ENCODE results near the gene TPM2.

The TPM2 gene

DNA sequence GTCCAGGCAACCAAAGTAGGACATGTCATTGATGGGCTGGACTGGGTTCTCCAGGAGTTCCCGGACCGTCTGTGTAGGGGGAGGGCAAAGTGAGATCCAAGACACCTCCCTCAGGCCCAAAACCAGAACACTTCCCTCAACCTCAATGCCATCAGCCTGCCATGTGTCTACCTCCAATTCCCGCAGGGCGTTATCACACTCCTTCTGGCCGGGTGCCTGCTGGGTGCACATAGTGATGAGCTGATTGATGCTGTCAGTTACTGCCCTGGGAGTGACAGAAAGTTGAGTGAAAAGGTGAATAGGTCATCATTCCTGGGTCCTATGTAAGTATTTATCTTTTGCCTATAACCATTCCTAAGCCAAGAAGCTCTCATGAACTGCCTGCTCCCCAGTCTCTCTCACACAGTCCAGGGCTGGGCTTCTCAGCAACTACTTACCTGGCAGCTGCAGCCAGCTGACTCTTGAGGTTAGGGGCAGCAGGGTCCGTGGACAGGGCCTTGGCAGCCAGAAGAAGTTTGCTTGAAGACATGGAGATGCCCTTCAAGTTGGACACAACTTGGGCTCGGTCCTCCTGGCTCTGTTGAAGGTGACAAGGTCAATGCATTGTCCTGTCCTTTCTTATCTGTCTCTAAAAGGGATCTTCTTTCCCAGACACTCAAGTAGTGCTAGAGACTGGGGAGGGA lies 21.2 kb upstream of the TPM2 start:
- peak overlapping the region; percentile 29 for H3K27ac Mint-ChIP-seq
- H3K9me3 Mint-ChIP-seq = no peaks in the 10 kb centered on the region
- peaks cover 85% of the 10 kb centered on the region for H3K36me3 Mint-ChIP-seq
- H3K27me3 Mint-ChIP-seq = no peaks in the 10 kb centered on the region
- H3K4me1 Mint-ChIP-seq = peaks cover 6% of the 10 kb centered on the region
- H3K4me3 Mint-ChIP-seq = no peak overlapping the region
- ATAC-seq = no peak

DNA sequence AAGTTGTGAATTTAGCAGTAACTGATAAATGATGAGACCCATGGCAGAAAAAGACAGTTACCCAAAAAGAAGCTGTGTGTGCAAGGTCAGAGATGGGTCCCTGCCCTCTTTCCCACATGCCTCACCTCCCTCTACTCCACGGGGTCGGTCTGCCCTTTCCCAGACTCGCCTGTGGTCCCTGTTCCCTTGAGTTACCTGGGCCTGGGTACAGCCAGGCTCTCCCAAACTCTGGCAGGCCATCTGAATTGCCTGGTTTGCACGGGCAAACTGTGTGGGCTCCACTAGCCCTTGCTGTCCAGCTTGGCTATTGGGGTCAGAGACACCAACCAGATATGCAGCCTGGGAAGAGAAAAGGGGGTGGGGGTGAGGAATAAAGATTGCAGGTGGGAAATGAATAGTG lies 18.4 kb upstream of the TPM2 start:
- peaks cover 6% of the 10 kb centered on the region for H3K4me1 Mint-ChIP-seq
- no peak for ATAC-seq
- no peaks in the 10 kb centered on the region for H3K27me3 Mint-ChIP-seq
- H3K36me3 Mint-ChIP-seq = peaks cover 70% of the 10 kb centered on the region
- H3K4me3 Mint-ChIP-seq = no peak overlapping the region
- H3K9me3 Mint-ChIP-seq = no peaks in the 10 kb centered on the region
- H3K27ac Mint-ChIP-seq = peak overlapping the region; percentile 19

DNA sequence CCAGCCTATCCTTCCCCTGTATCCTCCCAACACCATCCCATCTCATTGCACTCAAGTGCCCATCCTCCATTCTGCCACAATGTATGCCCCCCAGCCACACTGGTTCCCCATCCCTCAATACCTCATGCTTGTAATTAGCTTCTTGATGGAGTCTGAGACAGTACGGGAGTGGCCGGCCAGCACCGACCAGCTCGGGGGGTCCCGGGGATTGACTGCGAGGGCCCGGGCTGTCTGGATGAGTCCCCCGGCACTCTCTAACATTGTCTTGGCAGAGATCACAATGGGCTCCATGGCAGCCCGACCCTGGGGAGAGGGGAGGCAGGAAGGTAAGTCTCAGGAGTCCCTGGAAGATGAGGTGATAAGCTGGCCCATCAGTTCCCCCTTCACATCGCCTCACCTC lies 17.2 kb upstream of the TPM2 start:
- Mint-ChIP-seq H3K4me1 (peaks cover 6% of the 10 kb centered on the region), H3K4me3 (no peak overlapping the region), H3K27ac (peak overlapping the region; percentile 19), H3K9me3 (no peaks in the 10 kb centered on the region), H3K27me3 (no peaks in the 10 kb centered on the region), H3K36me3 (peaks cover 61% of the 10 kb centered on the region)
- no peak for ATAC-seq

DNA sequence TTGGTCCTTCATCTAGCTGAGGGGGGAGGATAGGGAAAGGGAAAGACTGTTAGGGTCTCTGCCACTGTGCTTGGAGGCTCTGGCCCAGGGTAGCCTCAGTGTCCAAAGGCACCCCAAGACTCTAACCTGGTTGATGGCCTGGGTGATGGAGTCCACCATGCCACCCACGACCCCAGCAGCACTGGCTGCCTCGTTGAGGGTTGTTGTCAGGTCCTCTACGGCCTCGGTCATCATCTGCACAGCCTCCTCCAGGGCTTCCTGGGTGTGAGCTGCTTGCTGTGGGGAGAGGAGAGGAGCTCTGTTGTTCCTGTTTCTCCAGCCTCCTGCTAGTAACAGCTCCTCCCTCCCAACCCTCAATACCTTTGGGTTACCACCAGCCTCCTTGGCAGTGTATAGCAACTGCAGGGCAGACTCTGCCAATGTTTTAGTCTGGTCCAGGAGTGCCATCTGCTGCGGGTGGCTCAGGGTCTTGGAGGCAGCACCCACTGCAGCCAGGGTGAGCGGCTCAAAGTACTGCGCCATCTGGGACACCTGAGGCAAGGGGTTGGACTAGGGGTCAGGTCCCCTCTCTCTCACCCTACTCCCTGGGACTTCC lies 16.2 kb upstream of the TPM2 start:
- peaks cover 51% of the 10 kb centered on the region for H3K36me3 Mint-ChIP-seq
- no peak overlapping the region for H3K4me3 Mint-ChIP-seq
- H3K27me3 Mint-ChIP-seq = no peaks in the 10 kb centered on the region
- H3K4me1 Mint-ChIP-seq = no peaks in the 10 kb centered on the region
- no peak for ATAC-seq
- H3K27ac Mint-ChIP-seq = no peak overlapping the region
- no peaks in the 10 kb centered on the region for H3K9me3 Mint-ChIP-seq

DNA sequence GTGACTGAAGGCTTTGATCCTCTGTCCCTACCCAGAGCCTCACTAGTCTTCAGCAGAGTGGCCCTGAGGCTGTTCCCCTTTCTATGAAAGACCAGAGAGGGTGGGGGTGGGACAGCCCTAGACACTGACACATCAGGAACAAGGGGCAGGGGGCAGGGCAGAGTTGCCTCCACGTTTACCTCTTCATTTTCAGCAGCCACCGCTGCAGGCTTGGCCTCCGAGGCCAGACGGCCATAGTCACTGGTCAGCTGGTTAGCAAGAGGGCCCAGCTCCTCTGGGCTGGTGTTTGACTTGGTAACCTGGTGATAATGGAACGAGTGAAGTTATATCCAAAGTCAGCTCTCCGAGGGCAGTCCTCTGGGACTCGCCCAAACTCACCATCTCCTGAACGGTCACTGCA lies 15.6 kb upstream of the TPM2 start:
- no peak overlapping the region for H3K27ac Mint-ChIP-seq
- H3K9me3 Mint-ChIP-seq = no peaks in the 10 kb centered on the region
- no peak for ATAC-seq
- peaks cover 45% of the 10 kb centered on the region for H3K36me3 Mint-ChIP-seq
- H3K4me3 Mint-ChIP-seq = no peak overlapping the region
- H3K27me3 Mint-ChIP-seq = no peaks in the 10 kb centered on the region
- H3K4me1 Mint-ChIP-seq = no peaks in the 10 kb centered on the region

DNA sequence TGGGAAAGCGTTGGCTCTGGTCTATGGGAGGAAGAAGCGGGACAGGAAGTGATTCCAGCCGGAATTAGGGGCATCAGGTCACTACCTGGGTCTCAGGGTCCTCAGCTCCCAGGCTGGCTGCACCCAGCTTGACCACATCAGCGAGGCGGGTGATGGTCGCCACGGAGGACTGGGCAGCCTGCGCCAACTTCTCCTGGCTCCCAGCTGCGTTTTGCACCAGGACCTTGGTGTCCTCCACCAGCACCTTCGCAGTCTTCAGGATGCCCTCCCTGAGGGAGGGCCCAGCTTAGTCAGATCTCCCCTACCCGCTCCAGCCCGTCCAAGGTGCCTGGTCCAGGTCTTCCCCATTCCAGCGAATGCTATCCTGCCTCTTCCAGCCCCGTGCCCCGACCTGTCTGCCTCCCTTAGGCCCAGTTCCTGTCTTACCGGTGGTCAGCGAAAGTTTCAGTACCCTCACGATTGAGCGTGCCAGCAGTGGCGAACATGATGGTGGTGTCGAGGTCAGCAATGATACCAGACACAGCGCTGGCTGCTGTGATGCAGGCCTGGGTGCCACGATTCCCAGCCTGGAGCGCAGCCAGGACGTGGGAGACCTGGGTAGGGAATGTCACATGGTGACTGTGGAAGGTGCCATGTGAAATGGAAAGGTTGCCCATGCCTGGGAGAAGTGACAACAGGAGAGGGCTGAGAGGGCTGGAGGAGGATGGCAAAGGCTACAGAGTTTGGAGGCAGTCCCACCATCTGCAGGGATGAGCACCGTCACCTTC lies 14.4 kb upstream of the TPM2 start:
- H3K4me3 Mint-ChIP-seq = no peak overlapping the region
- H3K27me3 Mint-ChIP-seq = no peaks in the 10 kb centered on the region
- peak overlapping the region; percentile 18 for H3K27ac Mint-ChIP-seq
- ATAC-seq = no peak
- peaks cover 40% of the 10 kb centered on the region for H3K36me3 Mint-ChIP-seq
- H3K9me3 Mint-ChIP-seq = no peaks in the 10 kb centered on the region
- H3K4me1 Mint-ChIP-seq = no peaks in the 10 kb centered on the region

DNA sequence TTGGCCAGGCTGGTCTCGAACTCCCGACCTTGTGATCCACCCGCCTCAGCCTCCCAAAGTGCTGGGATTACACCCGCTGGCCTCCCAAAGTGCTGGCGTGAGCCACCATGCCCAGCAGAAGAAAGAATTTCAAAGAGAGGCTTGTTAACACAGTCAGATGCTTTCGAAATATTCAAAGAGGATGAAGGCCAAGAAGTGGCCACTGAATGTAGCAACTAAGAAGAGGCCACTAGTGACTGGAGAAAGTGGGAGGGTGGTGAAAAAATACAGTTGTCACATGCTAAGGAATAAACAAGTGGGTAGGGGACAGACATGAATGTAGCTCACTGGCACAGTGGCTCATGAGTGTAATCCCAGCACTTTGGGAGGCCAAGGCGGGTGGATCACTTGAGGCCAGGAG lies 13.0 kb upstream of the TPM2 start:
- no peaks in the 10 kb centered on the region for H3K27me3 Mint-ChIP-seq
- H3K27ac Mint-ChIP-seq = no peak overlapping the region

DNA sequence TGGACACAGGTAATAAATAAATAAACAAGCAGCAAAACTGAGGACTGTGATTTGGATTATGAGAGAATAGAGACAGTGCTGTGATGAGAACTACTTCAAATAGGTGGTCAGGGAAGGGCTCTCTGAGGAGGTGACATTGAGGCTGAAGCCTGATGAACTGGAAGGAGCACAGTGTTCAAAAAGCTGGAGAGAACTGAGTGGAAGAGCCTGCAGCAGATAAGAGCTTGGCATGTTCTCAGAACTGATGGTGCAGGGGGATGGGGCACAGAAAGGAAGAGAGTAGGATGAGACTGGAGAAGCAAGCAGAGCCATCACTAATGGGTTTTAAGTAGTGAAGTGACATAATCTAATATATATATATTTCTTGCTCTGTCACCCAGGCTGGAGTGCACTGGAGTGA lies 11.2 kb upstream of the TPM2 start:
- H3K9me3 Mint-ChIP-seq = no peaks in the 10 kb centered on the region
- H3K27me3 Mint-ChIP-seq = no peaks in the 10 kb centered on the region
- no peak overlapping the region for H3K4me3 Mint-ChIP-seq
- no peak overlapping the region for H3K27ac Mint-ChIP-seq
- peaks cover 11% of the 10 kb centered on the region for H3K4me1 Mint-ChIP-seq
- peaks cover 31% of the 10 kb centered on the region for H3K36me3 Mint-ChIP-seq
- ATAC-seq = no peak

More for the DNA sequence above, 13.0 kb upstream of the TPM2 start:
- H3K9me3 Mint-ChIP-seq = no peaks in the 10 kb centered on the region
- no peaks in the 10 kb centered on the region for H3K4me1 Mint-ChIP-seq
- H3K4me3 Mint-ChIP-seq = no peak overlapping the region
- peaks cover 30% of the 10 kb centered on the region for H3K36me3 Mint-ChIP-seq
- ATAC-seq = no peak

DNA sequence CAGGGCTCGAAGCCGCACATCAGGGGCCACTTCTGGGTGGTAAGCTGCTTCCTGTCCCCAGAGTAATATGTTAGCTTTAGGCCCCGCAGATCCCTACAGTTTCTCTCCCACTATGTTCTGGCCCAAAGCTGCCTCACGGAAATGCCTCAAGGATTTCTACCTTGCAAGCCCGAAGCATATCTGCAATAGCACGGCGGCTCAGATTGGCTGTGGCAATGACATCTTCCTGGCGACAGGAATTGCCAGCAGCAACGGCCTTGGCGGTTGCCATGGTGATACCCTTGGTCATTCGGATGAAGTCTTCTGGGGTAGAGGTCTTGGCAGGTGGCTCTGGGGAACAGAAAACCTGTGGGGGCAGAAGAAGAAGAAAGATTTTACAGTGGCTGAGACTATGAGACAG lies 10.3 kb upstream of the TPM2 start:
- no peak overlapping the region for H3K27ac Mint-ChIP-seq
- no peaks in the 10 kb centered on the region for H3K27me3 Mint-ChIP-seq
- H3K4me3 Mint-ChIP-seq = no peak overlapping the region
- ATAC-seq = no peak
- H3K36me3 Mint-ChIP-seq = peaks cover 31% of the 10 kb centered on the region
- peaks cover 11% of the 10 kb centered on the region for H3K4me1 Mint-ChIP-seq
- no peaks in the 10 kb centered on the region for H3K9me3 Mint-ChIP-seq

DNA sequence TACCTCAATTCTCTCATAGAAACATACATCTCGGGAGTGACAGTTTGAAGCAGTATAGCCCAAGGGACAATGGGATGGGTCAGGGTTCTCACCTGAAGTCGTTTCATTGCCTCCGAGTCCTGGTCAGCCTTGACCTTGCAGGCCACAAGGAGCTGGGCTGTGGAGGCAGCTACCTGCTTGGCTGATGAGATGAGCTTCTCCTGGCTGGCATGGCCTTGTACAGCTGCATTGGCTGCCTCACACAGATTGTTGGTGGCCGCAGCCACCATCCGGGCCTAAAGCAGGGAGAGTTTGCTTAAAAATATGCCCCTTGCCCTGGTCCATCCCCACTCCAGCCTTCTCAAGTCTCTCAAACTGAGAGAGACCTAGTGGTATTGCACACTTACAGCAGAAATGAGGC lies 8.5 kb upstream of the TPM2 start:
- Mint-ChIP-seq H3K36me3 (peaks cover 18% of the 10 kb centered on the region), H3K27ac (no peak overlapping the region), H3K9me3 (no peaks in the 10 kb centered on the region), H3K4me1 (peaks cover 11% of the 10 kb centered on the region), H3K4me3 (no peak overlapping the region), H3K27me3 (no peaks in the 10 kb centered on the region)
- no peak for ATAC-seq

DNA sequence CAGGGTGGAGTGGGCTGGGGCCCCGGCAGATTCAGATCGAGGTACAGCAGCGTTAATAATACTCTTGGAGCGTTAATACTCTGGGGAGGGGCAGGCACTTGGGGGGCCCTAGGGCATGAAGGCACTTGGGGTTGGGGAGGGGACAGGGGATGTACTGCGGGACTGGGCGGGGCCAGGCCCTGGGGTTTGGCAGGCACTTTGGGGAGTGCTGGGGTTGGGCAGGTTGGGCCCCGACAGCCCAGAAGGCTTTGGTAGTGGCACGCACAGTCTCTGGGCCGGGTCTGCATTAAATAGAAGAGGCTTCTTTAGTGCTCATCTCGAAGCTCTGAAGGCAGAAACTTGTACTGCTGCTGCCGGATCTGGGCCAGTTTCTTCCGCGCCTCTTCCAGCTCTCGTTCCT lies 7.8 kb upstream of the TPM2 start:
- Mint-ChIP-seq H3K27ac (peak overlapping the region; percentile 42), H3K27me3 (no peaks in the 10 kb centered on the region), H3K36me3 (peaks cover 18% of the 10 kb centered on the region), H3K4me3 (no peak overlapping the region), H3K9me3 (no peaks in the 10 kb centered on the region), H3K4me1 (peaks cover 11% of the 10 kb centered on the region)
- ATAC-seq = peak; percentile 42

DNA sequence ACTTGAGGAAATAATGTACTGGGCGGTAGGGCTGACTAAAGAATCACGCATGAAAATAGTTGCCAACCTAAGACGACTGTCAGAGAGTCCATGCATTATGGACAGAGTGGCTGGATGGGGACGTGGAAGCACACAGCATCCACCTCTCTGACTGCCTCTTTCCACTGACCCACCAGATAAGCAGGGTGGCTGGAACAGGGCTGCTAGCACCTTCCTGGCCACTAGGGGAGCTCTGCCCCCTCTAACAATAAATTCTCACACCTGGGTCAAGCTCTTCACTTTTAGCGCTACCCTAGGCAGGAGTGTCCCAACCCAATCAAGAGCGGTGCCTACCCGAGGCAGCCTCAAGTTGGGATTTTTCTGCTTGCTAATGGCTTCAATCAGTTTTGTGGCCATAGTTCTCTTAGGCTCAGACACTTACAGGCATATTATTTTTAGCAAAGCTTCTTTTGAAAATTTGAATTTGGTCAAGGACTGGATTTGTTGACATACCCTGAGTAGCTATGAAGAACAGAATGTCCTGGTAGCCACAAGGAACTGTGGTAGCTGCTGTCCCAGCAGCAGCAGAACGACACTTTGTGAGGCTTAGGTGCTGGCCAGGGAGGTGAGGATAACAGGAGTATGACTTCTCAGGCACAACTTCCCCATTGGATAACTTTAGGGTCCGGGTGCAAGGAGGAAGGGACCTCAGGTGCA lies 6.9 kb upstream of the TPM2 start:
- no peaks in the 10 kb centered on the region for H3K27me3 Mint-ChIP-seq
- H3K4me1 Mint-ChIP-seq = peaks cover 11% of the 10 kb centered on the region
- peaks cover 18% of the 10 kb centered on the region for H3K36me3 Mint-ChIP-seq
- no peak overlapping the region for H3K4me3 Mint-ChIP-seq
- peak; percentile 87 for ATAC-seq
- peak overlapping the region; percentile 42 for H3K27ac Mint-ChIP-seq
- no peaks in the 10 kb centered on the region for H3K9me3 Mint-ChIP-seq

DNA sequence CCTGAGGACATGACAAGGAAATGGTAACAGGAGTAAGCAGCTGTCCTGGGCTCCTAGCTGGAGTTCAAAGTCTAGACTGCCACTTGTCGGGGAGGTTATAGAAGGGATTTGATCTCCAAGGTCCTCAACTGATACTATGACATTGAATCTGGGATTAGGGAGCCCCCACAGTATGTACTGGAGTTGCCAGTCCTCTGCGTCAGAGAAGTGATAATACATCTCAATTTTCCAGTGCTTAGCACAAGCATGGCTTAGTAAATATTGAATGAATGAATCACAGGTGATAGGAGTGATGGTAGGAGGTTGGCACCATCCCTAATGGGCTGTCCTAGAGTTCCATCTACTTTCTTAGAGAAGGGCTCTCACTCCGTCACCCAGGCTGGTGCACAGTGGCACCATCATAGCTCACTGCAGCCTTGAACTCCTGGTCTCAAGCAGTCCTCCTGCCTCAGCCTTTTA lies 6.2 kb upstream of the TPM2 start:
- no peak overlapping the region for H3K27ac Mint-ChIP-seq
- ATAC-seq = no peak
- H3K9me3 Mint-ChIP-seq = no peaks in the 10 kb centered on the region
- peaks cover 18% of the 10 kb centered on the region for H3K36me3 Mint-ChIP-seq
- peaks cover 17% of the 10 kb centered on the region for H3K4me1 Mint-ChIP-seq
- H3K4me3 Mint-ChIP-seq = no peak overlapping the region
- H3K27me3 Mint-ChIP-seq = no peaks in the 10 kb centered on the region

DNA sequence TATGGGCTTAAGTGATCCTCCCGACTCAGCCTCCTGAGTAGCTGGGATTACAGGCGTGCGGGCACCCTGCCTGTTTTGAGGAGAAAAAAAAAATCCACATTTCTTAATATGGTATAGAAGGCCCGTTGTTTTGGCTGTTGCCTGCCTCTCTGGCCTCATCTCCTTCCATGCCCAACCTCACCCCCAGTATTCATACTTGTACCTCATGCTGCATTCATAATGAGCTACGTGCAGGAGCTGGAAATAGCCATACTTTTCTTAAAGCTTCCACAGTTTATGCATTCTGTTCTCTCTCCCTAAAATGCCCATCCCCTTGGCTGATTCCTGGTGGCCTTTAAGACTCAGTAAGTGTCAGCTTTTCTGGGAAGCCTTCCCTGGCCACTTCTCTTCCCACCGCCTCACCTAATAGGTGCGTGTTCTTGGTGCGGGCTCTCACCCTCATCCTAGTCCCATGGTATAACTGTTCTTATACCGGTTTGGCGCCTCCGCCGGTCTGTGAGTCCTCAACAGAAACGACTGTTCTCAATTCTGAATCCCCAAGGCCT lies 2.1 kb upstream of the TPM2 start:
- Mint-ChIP-seq H3K36me3 (peaks cover 6% of the 10 kb centered on the region), H3K27ac (peak overlapping the region; percentile 83), H3K9me3 (no peaks in the 10 kb centered on the region), H3K27me3 (no peaks in the 10 kb centered on the region), H3K4me3 (peak overlapping the region; percentile 4), H3K4me1 (peaks cover 27% of the 10 kb centered on the region)
- no peak for ATAC-seq

DNA sequence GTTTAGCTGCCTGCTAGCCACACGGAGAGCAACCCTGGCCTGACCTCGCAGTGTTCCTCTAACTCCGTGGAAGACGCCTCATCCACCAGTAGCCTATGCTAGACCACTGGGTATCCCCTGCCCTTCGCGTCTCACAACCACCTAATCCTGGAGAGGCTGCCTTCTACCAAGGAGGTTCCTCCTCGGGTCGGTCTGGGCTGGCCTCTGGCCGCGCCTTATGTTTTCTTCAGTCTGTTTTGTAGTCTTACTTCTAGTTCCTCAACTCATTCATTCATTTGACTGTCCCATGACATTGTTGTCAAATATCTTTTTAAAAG lies 1.6 kb upstream of the TPM2 start:
- Mint-ChIP-seq H3K9me3 (no peaks in the 10 kb centered on the region), H3K27ac (peak overlapping the region; percentile 83), H3K36me3 (peaks cover under 1% of the 10 kb centered on the region), H3K4me1 (peaks cover 21% of the 10 kb centered on the region), H3K4me3 (peak overlapping the region; percentile 95), H3K27me3 (no peaks in the 10 kb centered on the region)
- ATAC-seq = peak; percentile 25
